ENCODE measurements around the gene AHNAK.

Gene AHNAK

GRCh38 chr11:62406034-62406433, 140.6 kb downstream of the AHNAK start:
- DNase-seq (ENCODE audit: low read depth in 4 of 4, low spot score in 1 of 4): no peak

- no peak for DNase-seq (ENCODE audit: low read depth in 4 of 4, low spot score in 1 of 4)
Measured at GRCh38 chr11:62404901-62405300, 141.7 kb downstream of the AHNAK start.

GRCh38 chr11:62404435-62404834, 142.2 kb downstream of the AHNAK start:
- DNase-seq (ENCODE audit: low read depth in 4 of 4, low spot score in 1 of 4): no peak

- DNase-seq (ENCODE audit: low read depth in 4 of 4, low spot score in 1 of 4): no peak
Measured at GRCh38 chr11:62402960-62403730, 143.5 kb downstream of the AHNAK start.

DNA sequence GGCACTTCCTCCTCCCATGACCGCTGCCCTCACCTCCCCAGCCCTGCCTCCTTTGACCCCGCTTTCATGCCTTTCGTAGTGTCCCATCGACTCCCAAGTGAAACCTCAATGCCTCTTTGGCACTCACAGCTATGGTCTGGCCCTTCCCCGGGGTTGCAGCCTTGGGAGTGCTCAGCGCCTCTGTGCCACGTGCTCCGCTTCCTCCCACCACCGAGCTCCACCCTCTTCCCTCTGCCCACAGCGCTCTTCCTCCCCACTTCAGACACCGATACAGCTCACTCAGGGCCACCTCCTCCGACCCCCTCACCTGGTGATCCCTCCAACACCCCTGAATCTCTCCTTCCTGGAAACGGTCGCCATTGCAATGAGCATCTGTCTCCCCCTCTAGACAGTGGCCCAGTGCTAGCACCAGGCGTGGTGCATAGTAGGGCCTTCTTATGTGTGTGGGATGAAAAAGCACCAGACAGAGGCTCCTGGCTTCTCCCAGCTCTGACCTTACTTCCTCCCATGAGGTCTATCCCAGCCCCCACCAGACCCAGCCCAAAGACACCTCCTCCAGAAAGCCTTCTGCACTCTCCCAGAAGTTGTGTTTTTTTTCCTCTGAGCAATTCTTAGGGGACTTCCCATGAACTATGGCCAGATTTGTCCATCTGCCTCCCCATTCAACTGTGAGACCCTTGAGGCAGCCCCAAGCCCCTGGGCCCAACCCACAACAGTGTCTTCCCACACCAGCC, 144.2 kb downstream of the AHNAK start:
- DNase-seq (ENCODE audit: low read depth in 4 of 4, low spot score in 1 of 4): peak in 3 of 4 experiments; percentile 27 to 49 (median 30)

DNA sequence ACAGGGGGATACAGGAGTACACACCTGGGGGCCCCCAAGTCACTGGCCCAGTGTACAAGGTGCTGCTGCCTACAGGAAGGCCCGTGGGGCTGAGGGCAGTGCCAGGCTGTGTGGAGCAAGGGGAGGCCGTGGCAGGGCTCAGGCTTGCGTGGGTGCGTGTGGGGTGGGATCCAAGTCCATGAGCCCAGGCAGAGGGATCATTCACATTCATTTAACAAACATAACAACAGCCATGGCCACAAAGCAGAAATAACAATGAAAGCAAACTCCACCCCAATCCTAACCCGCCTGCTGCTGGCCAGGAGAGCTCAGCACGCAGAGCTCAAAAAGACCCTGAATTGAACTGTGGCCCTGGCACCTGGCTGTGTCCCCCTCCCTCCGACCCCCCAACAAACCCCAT, 144.8 kb downstream of the AHNAK start:
- no peak for DNase-seq (ENCODE audit: low read depth in 4 of 4, low spot score in 1 of 4)

GRCh38 chr11:62401356-62401755, 145.2 kb downstream of the AHNAK start:
- no peak for DNase-seq (ENCODE audit: low read depth in 4 of 4, low spot score in 1 of 4)

DNA sequence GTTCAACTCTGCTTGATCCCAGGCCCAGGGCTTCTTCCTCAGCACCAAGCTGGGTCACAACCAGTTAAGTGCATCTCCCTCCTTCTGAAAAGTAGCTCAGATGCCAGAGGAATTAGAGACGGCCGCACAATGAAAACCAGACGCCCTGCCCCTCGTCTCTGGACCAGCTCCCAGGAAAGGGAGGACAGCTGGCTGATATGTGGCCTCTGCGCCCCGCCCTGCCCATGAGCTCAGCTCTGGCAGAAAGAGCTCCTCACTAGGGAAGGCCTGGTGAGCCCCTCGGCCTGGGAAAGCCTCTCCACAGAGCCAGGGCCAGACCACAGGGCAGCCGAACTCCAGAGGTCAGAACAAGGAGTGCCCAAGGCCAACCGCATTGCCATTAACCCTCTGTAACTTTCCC, 145.8 kb downstream of the AHNAK start:
- no peak for DNase-seq (ENCODE audit: low read depth in 4 of 4, low spot score in 1 of 4)

- DNase-seq (ENCODE audit: low read depth in 4 of 4, low spot score in 1 of 4): no peak
Measured at GRCh38 chr11:62400281-62400680, 146.3 kb downstream of the AHNAK start.

DNA sequence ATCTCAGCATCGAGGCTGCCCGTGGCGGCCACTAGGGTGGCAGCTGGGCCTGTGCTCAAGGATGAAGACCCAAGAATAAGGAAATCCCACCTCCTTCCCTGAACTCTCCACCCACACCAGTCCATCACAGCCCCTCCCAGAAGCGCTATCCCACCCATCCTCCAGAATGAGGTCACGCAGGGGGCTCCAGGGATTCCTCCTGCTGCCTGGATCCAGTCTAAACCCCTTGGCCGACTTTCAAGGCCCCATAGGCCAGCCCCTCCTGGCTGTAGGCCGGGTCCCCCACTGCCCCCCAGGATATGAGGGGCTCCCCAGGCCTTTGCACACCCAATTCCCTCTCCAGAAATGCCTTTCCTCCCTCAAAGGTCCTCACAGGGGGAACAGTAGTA, 146.7 kb downstream of the AHNAK start:
- DNase-seq (ENCODE audit: low read depth in 4 of 4, low spot score in 1 of 4): no peak

DNA sequence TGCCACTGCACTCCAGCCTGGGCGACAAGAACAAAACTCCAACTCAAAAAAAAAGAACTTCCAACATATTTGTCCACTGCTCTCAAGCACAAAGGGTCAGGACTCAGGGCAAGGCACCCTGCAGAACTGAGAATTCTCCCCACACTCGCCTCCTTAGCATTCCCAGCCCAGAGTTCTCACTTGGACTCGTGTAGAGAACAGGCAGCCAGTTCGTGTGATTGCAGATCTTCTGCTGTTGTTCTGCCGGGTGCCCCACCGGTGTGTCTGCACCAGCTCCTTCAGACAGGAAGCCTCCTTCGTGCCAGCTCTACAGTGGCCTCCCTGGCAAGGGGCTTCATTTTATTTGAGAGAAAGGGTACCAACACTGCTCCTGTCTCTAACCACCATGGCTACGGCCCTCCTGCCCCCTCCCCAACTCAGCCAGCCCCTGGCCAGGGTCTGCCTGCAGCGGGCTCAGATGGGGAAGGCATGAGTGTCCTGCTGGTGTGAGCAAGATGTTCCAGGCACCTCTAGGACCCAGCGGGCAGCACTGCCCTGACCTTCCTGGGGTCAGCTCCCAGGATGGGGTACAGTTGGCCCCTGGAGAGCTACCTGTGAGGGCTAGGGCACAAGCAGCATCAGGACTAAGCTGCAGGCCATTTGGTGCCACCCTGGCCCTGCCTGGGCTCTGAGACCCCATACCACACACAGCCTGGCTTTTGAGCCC, 147.3 kb downstream of the AHNAK start:
- DNase-seq (ENCODE audit: low read depth in 4 of 4, low spot score in 1 of 4): no peak

DNA sequence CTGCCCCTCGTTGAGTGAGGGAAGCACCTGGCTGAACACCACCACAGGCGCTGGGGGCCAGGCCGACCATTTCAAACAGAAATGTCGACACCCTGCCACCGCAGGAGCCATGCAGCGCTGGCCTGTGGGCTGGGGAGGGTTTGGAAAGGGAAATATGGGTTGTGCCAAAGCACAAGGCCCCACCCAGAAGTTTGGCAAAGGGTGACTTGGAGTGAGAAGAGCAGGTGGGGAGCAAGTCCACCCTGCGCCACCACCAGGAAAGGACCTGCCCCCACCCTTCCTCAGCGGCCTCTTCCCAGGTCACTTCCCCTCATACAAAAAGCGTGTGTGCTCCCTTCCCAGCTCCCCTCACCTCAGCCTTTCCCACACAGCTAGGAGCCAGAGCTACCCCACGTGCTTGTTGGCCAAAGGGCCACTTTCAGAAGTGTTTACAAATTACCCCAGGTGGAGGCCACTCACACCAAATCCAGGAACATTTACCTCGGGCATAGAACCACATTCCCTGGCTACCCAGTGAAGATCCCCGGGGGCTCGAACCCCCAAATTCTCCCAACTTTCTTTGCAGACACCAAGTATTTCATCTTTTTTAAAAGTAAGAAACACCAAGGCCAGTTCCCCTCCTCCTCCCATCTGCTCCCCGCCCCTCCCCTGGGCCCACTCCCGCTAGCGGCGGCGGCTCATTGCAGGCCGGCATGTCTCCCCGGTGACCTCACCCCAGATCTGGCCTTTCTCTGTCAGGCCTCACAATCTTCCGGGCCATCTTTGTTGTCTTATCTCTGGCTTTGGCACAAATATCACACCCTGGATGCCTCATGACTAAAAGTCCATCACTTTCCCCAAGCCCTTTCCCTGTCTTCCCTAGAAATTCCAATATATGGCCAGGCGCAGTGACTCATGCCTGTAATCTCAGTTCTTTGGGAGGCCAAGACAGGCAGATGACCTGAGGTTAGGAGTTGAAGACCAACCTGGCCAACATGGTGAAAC, 148.3 kb downstream of the AHNAK start:
- no peak for DNase-seq (ENCODE audit: low read depth in 4 of 4, low spot score in 1 of 4)

- DNase-seq (ENCODE audit: low read depth in 4 of 4, low spot score in 1 of 4): no peak
Measured at GRCh38 chr11:62395885-62396551, 150.6 kb downstream of the AHNAK start.

- peak in 2 of 4 experiments; percentile 16 to 25 for DNase-seq (ENCODE audit: low read depth in 4 of 4, low spot score in 1 of 4)
Measured at GRCh38 chr11:62394825-62395538, 151.6 kb downstream of the AHNAK start.

DNA sequence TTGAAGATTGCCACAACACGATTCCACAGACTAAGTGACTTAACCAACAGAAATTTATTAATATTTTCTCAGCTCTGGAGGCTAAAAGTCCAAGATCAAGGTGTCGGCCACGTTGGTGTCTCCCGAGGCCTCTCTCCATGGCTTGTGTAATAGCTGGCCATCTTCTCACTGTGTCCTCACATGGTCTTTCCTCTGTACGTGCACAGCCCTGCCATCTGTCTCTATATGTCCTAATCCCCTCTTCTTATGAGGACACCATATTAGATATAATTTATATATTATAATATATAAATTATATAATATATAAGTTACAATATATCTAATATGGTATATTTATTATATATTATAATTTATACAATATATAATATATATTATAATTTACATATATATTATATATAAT, 152.9 kb downstream of the AHNAK start:
- no peak for DNase-seq (ENCODE audit: low read depth in 4 of 4, low spot score in 1 of 4)

- DNase-seq (ENCODE audit: low read depth in 4 of 4, low spot score in 1 of 4): no peak
Measured at GRCh38 chr11:62393061-62393611, 153.5 kb downstream of the AHNAK start.

- DNase-seq (ENCODE audit: low read depth in 4 of 4, low spot score in 1 of 4): no peak
Measured at GRCh38 chr11:62392506-62392905, 154.1 kb downstream of the AHNAK start.

GRCh38 chr11:62391642-62392425, 154.8 kb downstream of the AHNAK start:
- DNase-seq (ENCODE audit: low read depth in 4 of 4, low spot score in 1 of 4): no peak

DNA sequence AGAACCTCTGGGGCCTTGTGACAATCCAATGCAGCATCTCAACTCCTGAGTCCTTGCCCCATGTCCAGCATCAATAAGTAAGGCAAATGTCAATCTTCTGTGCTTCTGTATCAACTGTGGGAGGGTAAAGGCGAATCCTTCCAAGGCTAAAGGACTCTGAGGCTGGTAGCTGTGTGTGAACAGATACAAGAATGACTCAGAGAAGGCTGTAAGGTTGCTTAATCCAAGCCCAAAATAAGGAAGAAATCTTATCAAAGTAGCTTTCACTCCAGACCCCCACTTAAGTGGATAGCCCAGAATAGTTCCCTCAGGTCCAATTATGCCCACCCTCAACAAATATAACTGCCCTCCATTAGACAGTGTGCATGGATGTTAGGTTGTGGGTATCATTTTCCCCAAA, 155.9 kb downstream of the AHNAK start:
- DNase-seq (ENCODE audit: low read depth in 4 of 4, low spot score in 1 of 4): no peak

Data from stimulated activated CD4-positive, alpha-beta T cell treated with anti-CD3 and anti-CD28 coated beads, Interleukin-1b, Interleukin-23, amount 100 ng/mL, for 24 hours (primary cell).